SK-N-MC (cell line): ENCODE data around the gene STK17B.

ENCODE experiments used
- EZH2 ChIP-seq: fragments of 200-600 bp; sonication (generic); IDR thresholded peaks from one replicate; pipeline ENCODE4 v1.6.1; 2017; ENCODE audit warnings: antibody characterized with exemption
- FOXP2 ChIP-seq: optimal IDR thresholded peaks from 2 replicates; pipeline ENCODE3; 2011; ENCODE audit warnings: mild to moderate bottlenecking, moderate library complexity; ENCODE audit not compliant: insufficient read depth; ENCODE audit errors: extremely low read length, control extremely low read depth
- POLR2AphosphoS5 ChIP-seq: IDR thresholded peaks from 2 replicates; pipeline ENCODE4 v1.6.1; 2012; ENCODE audit warnings: mild to moderate bottlenecking, low read depth, low read length, borderline replicate concordance

DNA sequence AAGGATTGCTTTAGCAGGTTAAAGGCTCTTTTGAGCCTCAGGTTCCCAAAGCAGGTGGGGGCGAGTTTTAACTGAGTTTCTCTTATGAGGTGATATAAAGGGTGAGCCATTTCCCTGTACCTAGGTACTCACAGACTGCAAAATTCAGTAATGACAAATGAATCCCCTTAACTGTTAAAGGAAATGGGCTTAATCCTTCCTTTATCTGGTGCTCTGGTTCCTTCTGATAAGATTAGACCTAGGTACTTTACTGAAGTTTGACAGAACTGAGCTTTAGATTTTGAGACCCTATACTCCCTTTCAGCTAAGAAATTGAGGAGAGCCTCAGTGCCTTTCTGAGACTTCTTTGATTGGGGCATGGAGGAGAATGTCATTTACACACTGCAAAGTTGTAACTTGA is 42.6 kb downstream of the STK17B start:
- TF ChIP-seq POLR2AphosphoS5 (no peak), EZH2 (no peak), FOXP2 (no peak)
